Panc1 (cell line): ENCODE results near the gene CEP85L. TPM values are rescaled to one million over a fixed set of nuclear protein-coding genes. Genes with fewer than 3 reads are reported as not detected.
A peak's percentile ranks its signal among the peaks of the same experiment; 100 is the strongest.

Experiments
- ATAC-seq: fragments of 200-7000 bp; cut with Tn5 transposase; 2 replicates; pipeline ENCODE4 v1.9.1; 2020; ENCODE audit warnings: mild to moderate bottlenecking, moderate library complexity
- BruUV-seq: library from RNA; stranded (reverse); fragments of 400-500 nt; replicated peaks from 2 replicates; lab custom pipeline; 2021; lab: Mats Ljungman, UMichigan
- CTCF ChIA-PET: fragments of 300-600 bp; sonication (Branson Sonifier 250); formaldehyde crosslinking; loops from one replicate; lab custom pipeline; 2022; ENCODE audit warnings: antibody characterized with exemption; lab: Charles Lee
- POLR2A ChIA-PET: fragments of 300-600 bp; sonication (Branson Sonifier 250); formaldehyde crosslinking; loops from one replicate; lab custom pipeline; 2022; ENCODE audit warnings: antibody characterized with exemption; lab: Charles Lee
- DNase-seq: peaks from one replicate; pipeline ENCODE4 v3.0.0-alpha.2; 2010; ENCODE audit warnings: low read depth, low spot score
- H3K27ac ChIP-seq: 2 replicates; pipeline ENCODE4 v1.5.1; 2011; ENCODE audit warnings: mild to moderate bottlenecking, low read length, inconsistent platforms
- H3K27me3 ChIP-seq: fragments of 200-500 bp; sonication (Bioruptor generic); 2 replicates; pipeline ENCODE4 v1.6.0; 2014; ENCODE audit warnings: low read length, inconsistent platforms; ENCODE audit not compliant: control insufficient read depth, insufficient read depth
- H3K36me3 ChIP-seq: fragments of 200-500 bp; sonication (Bioruptor generic); 2 replicates; pipeline ENCODE4 v1.5.1; 2014; ENCODE audit warnings: inconsistent platforms, mild to moderate bottlenecking, low read length, moderate library complexity; ENCODE audit not compliant: control insufficient read depth, insufficient read depth
- H3K4me1 ChIP-seq: 2 replicates; pipeline ENCODE4 v1.5.1; 2011; ENCODE audit warnings: inconsistent platforms, mild to moderate bottlenecking, low read length, moderate library complexity; ENCODE audit not compliant: control insufficient read depth, insufficient read depth
- H3K4me3 ChIP-seq, 2 experiments: 2 replicates each; pipeline ENCODE4 v1.5.1; 2011 to 2012; ENCODE audit warnings: low read depth in 2 of 2, low read length in 2 of 2, mild to moderate bottlenecking in 2 of 2, inconsistent platforms in 1 of 2, moderate library complexity in 1 of 2
- H3K9me3 ChIP-seq: fragments of 200-500 bp; sonication (Bioruptor generic); 2 replicates; pipeline ENCODE4 v1.5.1; 2014; ENCODE audit warnings: low read depth, mild to moderate bottlenecking, inconsistent platforms, low read length, moderate library complexity; ENCODE audit not compliant: control insufficient read depth, insufficient read depth
- CTCF ChIP-seq: fragments of 450-650 bp; IDR thresholded peaks from 2 replicates; pipeline ENCODE4 v1.5.1; 2017; ENCODE audit warnings: mild to moderate bottlenecking
- POLR2AphosphoS5 ChIP-seq: IDR thresholded peaks from 2 replicates; pipeline ENCODE4 v1.6.1; 2012; ENCODE audit warnings: mild to moderate bottlenecking, low read depth, low read length, moderate library complexity
- REST ChIP-seq, 2 experiments: IDR thresholded peaks; 2 replicates each; pipeline ENCODE4 v1.6.1; 2011 to 2012; ENCODE audit warnings: low read depth in 2 of 2, control low read depth in 1 of 2, low read length in 1 of 2, mild to moderate bottlenecking in 1 of 2, moderate library complexity in 1 of 2; ENCODE audit not compliant: insufficient read depth in 1 of 2
- SIN3A ChIP-seq: IDR thresholded peaks from 2 replicates; pipeline ENCODE4 v1.6.1; 2012; ENCODE audit warnings: low read depth, mild to moderate bottlenecking, low read length, moderate library complexity, borderline replicate concordance; ENCODE audit not compliant: insufficient read depth
- TCF7L2 ChIP-seq: IDR thresholded peaks from 2 replicates; pipeline ENCODE4 v1.6.1; 2011; ENCODE audit warnings: mild to moderate bottlenecking, low read depth, low read length, inconsistent platforms
- in situ Hi-C: cut with HindIII; loops from 2 replicates; pipeline ENCODE4 v1.10.0; 2016; ENCODE audit warnings: low sequenced_read_pairs, low pct_unique_long_range_greater_than_20kb
- intact Hi-C: fragments of 100-400 bp; cut with micrococcal nuclease; formaldehyde crosslinking; loops from one replicate; pipeline ENCODE4 v1.10.0; 2022; ENCODE audit not compliant: unreplicated experiment
- total RNA-seq: library from RNA; stranded (reverse); gene quantifications from one replicate; pipeline ENCODE4 v1.2.1, GENCODE V29; 2021; ENCODE audit not compliant: unreplicated experiment

Gene CEP85L
- total RNA-seq, 1 experiment from 2014 or later, result 6.7 TPM

GRCh38 chr6:118663993-118664985, 12.9 kb upstream of the CEP85L start:
- intact Hi-C loops (no loop called here), in situ Hi-C loops (no loop called here)
- CTCF ChIA-PET, result no interaction called here
- Histone ChIP-seq H3K4me1 (no peaks in the 10 kb centered on the region), H3K27me3 (peaks cover 7% of the 10 kb centered on the region; the same call in 1 of the 2 replicates), H3K4me3 (peak overlapping the region; percentile 7 to 42; a peak in 3 of 4 replicates), H3K9me3 (no peaks in the 10 kb centered on the region), H3K36me3 (no peaks in the 10 kb centered on the region), H3K27ac (no peak overlapping the region)
- TF ChIP-seq TCF7L2 (no peak), SIN3A (no peak), POLR2AphosphoS5 (no peak), CTCF (no peak), REST (IDR thresholded peaks at IDR 0.05; ENCODE audit: insufficient read depth in 1 of 2, low read depth in 2 of 2, low read length in 1 of 2) (no peak)
- no TSS peak for BruUV-seq
- ATAC-seq, result no peak
- POLR2A ChIA-PET, result no interaction called here
- DNase-seq, result no peak

GRCh38 chr6:118661831-118662230, 10.4 kb upstream of the CEP85L start:
- Histone ChIP-seq H3K4me3 (no peak overlapping the region), H3K4me1 (no peaks in the 10 kb centered on the region), H3K27me3 (peaks cover 5% of the 10 kb centered on the region; the same call in 1 of the 2 replicates), H3K27ac (no peak overlapping the region), H3K9me3 (no peaks in the 10 kb centered on the region), H3K36me3 (no peaks in the 10 kb centered on the region)
- TF ChIP-seq TCF7L2 (no peak), CTCF (no peak), REST (IDR thresholded peaks at IDR 0.05; ENCODE audit: insufficient read depth in 1 of 2, low read depth in 2 of 2, low read length in 1 of 2) (no peak), POLR2AphosphoS5 (no peak), SIN3A (no peak)
- DNase-seq, result no peak
- ChIA-PET POLR2A (no interaction called here), CTCF (no interaction called here)
- no peak for ATAC-seq
- no TSS peak for BruUV-seq
- in situ Hi-C loops (no loop called here), intact Hi-C loops (no loop called here)
